GM12892 (cell line): ENCODE measurements around the gene ADAR.

Experiments used
- POLR2A ChIP-seq: IDR thresholded peaks from 2 replicates; pipeline ENCODE4 v1.6.1; 2011; ENCODE audit warnings: low read depth, low read length, control low read depth
- POLR2AphosphoS5 ChIP-seq: IDR thresholded peaks from 2 replicates; pipeline ENCODE4 v1.6.1; 2011; ENCODE audit warnings: low read depth, low read length, control low read depth
- TAF1 ChIP-seq: IDR thresholded peaks from 2 replicates; pipeline ENCODE4 v1.6.1; 2011; ENCODE audit warnings: low read depth, mild to moderate bottlenecking, control low read depth, low read length, borderline replicate concordance

GRCh38 chr1:154536570-154536969, 71.4 kb downstream of the ADAR start:
- TF ChIP-seq POLR2A (no peak), POLR2AphosphoS5 (no peak), TAF1 (no peak)
